ENCODE measurements around the gene VAPB.
"Not testable (repeated sequence)": the region's sequence is repeated elsewhere in the genome, so short reads cannot be mapped to it uniquely, and the experiment has no call there.

VAPB gene

DNA sequence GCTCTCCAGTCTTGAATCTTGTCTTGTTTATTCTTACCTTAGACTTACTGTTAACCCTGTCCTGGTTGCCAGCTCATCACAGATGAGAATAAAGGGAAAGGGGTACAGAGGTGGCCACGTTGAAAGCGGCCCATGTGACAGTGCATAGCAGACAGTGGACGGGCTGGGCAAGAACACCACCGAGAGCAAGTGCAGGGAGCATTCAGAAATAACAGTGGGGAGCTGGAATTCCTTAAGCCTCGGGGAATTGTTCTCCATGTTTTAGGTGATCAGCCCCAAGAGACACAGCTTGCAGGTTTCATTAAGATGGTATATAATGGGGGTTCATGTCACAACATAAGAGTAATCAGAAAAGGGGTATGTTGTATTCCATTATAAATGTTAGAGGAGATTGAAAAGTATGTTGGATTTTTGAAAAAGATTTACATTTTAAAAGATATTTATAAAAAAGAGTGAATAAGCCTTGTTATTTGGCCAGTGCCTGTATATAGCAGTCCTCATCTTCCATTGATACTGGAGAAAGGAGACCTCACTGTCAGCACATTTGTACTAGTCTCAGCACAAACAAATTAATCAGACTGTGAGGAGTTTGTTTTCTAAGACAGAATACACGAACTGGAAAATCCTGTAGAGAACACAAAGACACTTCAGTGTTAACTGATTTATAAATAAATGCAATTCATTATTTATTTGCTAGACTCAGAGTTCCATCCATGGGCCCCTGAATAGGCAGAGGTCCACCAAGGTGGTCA lies 35.4 kb downstream of the VAPB start:
- no peak for DNase-seq (ENCODE audit: low read depth)
- no peak for TF ChIP-seq CTCF (IDR thresholded peaks at IDR 0.05; ENCODE audit: insufficient read depth, low read depth, low read length, missing control alignments)
- no peak overlapping the region for H3K4me3 ChIP-seq (ENCODE audit: low read length)

DNA sequence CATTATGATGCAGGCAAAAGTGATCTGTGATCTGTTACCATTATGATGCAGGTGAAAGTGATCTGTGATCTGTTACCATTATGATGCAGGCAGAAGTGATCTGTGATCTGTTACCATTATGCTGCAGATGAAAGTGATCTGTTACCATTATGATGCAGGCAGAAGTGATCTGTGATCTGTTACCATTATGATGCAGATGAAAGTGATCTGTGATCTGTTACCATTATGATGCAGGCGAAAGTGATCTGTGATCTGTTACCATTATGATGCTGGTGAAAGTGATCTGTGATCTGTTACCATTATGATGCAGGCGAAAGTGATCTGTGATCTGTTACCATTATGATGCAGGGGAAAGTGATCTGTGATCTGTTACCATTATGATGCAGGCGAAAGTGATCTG lies 38.5 kb downstream of the VAPB start:
- H3K4me3 ChIP-seq (ENCODE audit: low read length); DNase-seq (ENCODE audit: low read depth): not testable (repeated sequence)

DNA sequence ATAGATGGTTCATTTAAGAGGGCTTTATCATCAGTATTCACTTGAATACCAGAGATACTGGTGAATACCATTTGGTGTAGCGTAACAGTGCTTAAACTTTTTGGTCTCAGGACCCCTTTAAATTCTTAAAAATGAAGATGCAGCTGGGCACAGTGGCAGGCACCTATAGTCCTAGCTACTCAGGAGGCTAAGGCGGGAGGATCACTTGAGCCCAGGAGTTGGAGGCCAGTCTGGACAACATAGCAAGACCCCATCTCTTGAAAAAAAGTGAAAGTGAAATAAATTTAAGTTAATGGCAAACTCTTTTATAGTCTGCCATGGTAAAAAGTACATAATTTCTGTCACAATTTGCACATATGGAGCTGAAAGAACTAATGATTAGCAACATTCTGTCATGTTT lies 39.3 kb downstream of the VAPB start:
- no peak for TF ChIP-seq CTCF (IDR thresholded peaks at IDR 0.05; ENCODE audit: insufficient read depth, low read depth, low read length, missing control alignments)
- no peak overlapping the region for H3K4me3 ChIP-seq (ENCODE audit: low read length)
- no peak for DNase-seq (ENCODE audit: low read depth)

GRCh38 chr20:58429303-58429702 lies 40.3 kb downstream of the VAPB start:
- no peak for TF ChIP-seq CTCF (IDR thresholded peaks at IDR 0.05; ENCODE audit: insufficient read depth, low read depth, low read length, missing control alignments)
- no peak for DNase-seq (ENCODE audit: low read depth)
- no peak overlapping the region for H3K4me3 ChIP-seq (ENCODE audit: low read length)

- no peak for DNase-seq (ENCODE audit: low read depth)
- TF ChIP-seq CTCF (IDR thresholded peaks at IDR 0.05; ENCODE audit: insufficient read depth, low read depth, low read length, missing control alignments), result no peak
- no peak overlapping the region for H3K4me3 ChIP-seq (ENCODE audit: low read length)
Observed at GRCh38 chr20:58431134-58431533, 42.1 kb downstream of the VAPB start.

DNA sequence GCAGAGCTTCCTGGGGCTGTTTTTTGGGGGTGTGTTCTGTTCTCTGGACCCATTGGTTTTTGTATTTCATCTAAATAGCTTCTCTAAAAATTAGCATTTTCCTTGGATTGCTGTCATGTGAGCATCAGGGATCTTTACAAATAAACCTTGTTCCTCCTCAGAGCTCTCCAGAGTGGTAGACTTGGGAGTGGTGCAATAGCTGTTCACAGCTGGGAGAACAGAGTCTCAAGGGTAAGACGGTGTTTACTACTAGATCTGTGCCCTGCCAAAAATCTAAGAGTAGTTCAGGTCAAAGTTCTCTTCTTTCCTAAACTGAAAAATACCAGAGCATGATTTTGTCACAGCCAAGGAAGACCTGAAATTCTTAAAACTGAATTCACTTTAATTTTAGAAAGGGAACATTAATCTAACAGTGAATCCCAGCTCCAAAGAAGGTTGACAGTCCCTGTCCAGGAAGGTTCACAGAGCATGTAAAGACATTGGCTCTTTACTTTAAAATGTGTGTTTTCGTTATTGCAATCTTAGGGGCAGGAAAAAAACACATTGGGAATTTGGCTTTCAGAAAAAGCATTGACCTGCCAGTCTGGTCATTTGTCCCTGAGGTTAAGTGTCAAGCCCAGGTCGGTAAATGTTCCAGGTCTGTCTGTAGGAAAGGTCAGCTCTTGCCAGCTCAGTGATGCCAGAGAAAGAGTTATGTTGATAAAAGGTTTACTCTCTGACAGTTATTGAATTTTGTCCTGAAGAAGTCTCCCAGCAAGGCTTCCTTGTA lies 43.3 kb downstream of the VAPB start:
- no peak for DNase-seq (ENCODE audit: low read depth)
- TF ChIP-seq CTCF (IDR thresholded peaks at IDR 0.05; ENCODE audit: insufficient read depth, low read depth, low read length, missing control alignments), result no peak
- no peak overlapping the region for H3K4me3 ChIP-seq (ENCODE audit: low read length)

DNA sequence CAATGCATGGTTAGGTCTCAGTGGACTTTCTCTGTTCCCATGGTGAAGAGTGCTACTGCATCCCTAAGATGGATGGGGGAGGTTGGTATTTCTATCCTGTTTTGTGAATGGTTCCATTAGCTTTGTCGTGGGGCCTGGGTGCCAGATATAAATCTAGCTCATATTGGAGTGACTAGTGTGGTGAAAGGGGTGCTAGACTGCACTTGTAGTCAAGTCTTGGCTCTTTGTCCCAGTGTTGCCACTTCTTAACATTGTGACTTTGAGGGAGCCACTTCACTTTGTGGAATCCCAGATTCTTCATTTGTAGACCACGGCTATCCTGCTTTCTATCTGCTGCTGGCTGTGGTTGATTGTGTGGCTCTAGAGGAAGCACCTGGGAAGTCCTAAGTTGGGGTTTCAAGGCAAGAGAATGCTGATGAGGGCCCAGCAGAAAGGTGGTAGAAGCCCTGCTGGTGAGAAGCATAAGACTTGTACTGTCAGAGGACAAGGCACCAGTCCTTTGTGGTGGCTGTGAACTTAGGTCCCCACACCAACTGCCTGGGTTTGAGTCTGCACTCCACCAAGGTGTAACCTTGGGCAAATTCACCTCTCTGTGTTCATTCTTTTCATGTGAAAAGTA lies 44.1 kb downstream of the VAPB start:
- no peak for TF ChIP-seq CTCF (IDR thresholded peaks at IDR 0.05; ENCODE audit: insufficient read depth, low read depth, low read length, missing control alignments)
- no peak for DNase-seq (ENCODE audit: low read depth)

More for the DNA sequence above, 44.1 kb downstream of the VAPB start:
- no peak overlapping the region for H3K4me3 ChIP-seq (ENCODE audit: low read length)

Data from epithelial cell of esophagus (primary cell).